SU-DHL-6 (cell line): ENCODE results near the gene LECT2.

ENCODE experiments used
- EZH2phosphoT487 ChIP-seq: fragments of 200-600 bp; sonication (generic), shearing (Covaris generic); conservative IDR thresholded peaks from 2 replicates; pipeline ENCODE4 v1.6.1; 2018; ENCODE audit warnings: mild to moderate bottlenecking, antibody characterized with exemption, low read length, moderate library complexity, mixed read lengths
- TF ChIP-seq, protein P1 (sequence below): fragments of 200-600 bp; sonication (generic); IDR thresholded peaks from one replicate; pipeline ENCODE4 v1.5.1; 2017; ENCODE audit warnings: antibody characterized with exemption, mild to moderate bottlenecking, low read length, moderate library complexity; ENCODE audit not compliant: insufficient read depth, poor library complexity, severe bottlenecking

DNA sequence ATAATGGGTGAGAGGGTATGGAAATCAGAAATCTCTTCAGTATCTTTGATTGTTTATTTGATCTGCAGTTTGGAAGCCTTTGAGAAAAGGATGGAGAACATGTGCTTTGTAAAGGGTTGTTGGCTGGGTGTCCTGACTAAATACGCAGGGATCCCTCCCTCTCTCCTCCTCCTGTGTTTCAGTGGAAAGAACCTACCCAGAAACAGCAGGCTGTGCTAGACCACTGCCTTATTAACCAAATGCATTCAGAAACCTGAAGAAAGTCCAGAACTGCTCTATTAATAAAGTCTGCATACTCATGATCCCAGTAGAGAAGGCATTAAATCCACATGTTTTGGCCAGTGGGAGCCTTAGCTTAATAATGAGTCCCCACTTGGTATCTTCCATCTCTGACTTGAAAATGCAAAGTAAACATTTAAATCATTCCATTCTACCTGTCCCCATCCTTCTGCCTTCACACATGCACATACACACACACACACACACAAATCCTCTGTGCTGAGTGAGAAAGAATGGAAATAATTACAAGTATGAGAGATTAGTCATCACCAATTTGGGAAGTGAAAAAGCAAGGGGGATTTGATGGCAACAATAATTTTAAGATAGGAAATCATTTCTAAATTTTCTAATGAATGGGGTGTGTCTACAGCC, 10.0 kb upstream of the LECT2 start:
- TF ChIP-seq, protein P1, sequence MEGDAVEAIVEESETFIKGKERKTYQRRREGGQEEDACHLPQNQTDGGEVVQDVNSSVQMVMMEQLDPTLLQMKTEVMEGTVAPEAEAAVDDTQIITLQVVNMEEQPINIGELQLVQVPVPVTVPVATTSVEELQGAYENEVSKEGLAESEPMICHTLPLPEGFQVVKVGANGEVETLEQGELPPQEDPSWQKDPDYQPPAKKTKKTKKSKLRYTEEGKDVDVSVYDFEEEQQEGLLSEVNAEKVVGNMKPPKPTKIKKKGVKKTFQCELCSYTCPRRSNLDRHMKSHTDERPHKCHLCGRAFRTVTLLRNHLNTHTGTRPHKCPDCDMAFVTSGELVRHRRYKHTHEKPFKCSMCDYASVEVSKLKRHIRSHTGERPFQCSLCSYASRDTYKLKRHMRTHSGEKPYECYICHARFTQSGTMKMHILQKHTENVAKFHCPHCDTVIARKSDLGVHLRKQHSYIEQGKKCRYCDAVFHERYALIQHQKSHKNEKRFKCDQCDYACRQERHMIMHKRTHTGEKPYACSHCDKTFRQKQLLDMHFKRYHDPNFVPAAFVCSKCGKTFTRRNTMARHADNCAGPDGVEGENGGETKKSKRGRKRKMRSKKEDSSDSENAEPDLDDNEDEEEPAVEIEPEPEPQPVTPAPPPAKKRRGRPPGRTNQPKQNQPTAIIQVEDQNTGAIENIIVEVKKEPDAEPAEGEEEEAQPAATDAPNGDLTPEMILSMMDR: no peak
- TF ChIP-seq EZH2phosphoT487: no peak
